ENCODE measurements around the gene TTLL5.
A peak's percentile ranks its signal among the peaks of the same experiment; 100 is the strongest.
"Not testable (repeated sequence)": the region's sequence is repeated elsewhere in the genome, so short reads cannot be mapped to it uniquely, and the experiment has no call there.

Gene TTLL5

DNA sequence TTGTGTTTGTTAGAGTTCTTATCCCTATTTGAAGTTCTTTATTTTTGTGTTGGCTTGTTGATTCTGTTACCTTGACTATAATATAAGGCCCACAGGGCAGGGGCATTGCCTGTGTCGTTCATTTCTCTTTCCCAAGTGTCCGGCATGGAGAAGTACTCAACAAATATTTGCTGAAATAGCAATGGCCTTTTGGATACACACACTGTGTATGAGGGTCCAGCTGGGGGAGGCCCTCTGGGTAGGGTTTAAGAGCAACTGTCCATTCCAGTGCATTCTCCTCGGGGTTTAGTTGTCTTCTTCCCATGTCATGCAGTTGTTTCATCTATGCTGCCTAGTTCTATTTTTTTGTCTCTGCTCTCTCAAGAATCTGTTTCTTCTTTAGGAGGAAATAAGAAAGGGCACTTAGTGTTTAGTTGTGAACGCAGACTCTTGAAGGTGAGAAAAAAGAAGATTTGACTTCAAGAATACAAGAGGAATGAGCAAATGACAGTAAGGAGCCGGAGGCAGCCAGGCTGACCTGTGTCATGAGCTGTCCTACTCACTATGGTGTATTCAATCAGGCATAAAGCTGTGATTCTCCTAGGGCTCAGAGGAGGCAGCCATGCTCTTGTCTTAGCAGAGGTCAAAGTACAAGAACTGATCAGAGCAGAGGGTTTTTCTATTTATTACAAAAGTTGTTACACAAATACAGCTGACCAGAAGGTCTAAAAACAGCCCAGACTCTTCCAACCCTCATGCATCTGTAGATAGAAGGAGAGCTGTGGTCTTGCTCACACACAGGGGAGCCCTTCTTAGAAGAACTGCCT, 10.6 kb upstream of the TTLL5 start:
- no peak for DNase-seq (ENCODE audit: low read depth in 2 of 2)

DNA sequence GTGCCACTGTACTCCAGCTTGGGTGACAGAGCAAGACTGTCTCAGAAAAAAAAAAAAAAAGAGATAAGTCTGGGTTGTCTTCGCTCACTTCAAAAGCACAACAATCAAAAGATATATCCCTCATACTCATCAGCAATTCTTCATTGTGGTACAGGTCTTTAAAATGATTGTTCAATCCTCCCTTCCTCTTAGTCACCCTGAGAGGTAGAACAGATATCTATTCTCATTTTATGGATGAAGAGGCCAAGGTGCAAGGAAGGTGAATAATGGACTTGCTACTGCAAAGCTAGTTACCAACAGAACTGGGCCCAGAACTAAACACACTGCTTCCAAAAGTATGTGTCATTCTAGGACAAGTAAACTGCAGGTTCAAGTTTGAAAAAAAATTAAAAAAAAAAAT, 7.5 kb upstream of the TTLL5 start:
- no peak for DNase-seq (ENCODE audit: low read depth in 2 of 2)

DNA sequence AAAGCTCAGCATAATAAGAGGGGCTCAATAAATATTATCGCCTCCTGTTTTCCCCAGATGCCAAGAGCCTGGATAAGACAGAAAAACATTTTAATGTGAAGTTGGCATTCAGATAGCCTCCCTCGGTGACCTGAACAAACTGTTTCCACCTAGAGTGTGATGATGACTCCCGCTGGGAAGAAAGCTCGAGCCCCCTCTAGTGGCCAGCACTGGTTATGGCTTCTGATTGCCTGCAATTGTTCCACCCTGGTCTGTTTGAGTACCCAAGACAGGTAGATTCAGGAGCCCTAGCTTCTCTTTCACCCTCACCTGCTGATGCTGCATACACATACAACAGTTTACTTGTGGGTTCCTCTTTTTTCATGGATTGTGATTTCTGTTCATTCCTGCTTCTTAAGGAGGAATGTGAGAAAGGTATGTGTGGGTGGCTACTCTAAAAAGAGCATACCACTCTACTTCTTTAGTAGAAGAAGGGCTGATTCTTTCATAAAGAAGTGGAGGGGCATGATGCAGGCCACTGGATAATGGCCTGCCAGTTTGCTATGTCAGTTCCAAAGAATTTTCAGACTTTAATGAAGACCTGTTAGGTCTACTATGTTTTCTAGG, 6.8 kb upstream of the TTLL5 start:
- peak; percentile 58 to 70 for DNase-seq (ENCODE audit: low read depth in 2 of 2)

DNA sequence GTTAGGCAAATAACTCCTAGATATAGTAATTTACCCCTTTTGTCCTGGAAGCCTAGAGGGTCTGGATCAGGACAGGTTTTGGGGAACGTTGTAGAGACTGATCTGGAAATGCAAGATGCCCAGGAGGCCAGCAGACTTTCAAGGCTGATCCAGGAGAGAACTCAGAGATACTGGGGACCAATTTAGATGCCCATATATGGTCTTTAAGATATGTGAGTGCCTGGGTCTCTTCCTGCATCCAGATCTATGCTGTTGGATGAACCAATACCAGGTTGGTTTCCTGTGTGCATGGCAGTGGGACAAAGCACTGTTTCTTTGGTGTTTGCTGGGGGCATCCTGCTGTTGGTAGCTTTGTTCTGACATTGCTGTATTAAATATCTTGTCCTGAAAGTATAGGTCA, 5.8 kb upstream of the TTLL5 start:
- no peak for DNase-seq (ENCODE audit: low read depth in 2 of 2)

DNA sequence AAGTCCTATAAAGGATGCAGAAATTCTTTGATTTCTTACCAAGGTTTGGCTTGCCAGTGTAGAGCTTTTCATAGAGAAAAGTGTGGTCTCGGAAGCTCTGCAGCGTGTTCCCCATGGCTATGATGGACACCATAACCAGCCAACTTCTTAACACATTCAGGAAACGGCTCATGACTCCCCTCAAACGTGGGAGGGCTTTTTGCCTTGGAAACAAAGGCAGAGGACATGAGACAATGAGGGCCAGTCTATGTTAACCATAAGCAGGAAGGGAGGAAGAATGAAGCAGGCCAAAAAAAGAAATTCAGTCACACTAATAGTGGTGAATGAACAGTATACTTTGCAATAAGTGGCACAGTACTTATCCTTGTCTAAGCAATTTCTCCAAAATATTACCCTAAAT, 3.7 kb upstream of the TTLL5 start:
- no peak for DNase-seq (ENCODE audit: low read depth in 2 of 2)

DNA sequence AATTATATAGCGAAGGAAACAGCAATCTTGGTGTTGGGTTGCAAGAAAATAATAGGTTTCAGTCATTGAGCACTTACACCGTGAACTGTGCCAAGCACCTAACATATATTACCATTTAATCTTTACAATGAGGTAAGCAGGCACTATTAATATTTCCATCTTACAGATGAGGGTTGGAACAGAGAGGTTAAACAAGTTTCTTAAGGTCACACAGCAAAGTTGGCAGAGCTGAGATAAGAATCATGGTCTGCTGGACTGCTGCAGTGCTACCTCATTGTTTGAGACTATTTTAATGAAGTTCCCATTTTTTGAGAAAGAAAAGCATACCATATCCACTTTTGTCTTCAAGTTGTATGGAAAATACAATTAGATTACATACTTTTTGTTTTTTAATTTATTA, 2.1 kb upstream of the TTLL5 start:
- DNase-seq (ENCODE audit: low read depth in 2 of 2) = no peak

DNA sequence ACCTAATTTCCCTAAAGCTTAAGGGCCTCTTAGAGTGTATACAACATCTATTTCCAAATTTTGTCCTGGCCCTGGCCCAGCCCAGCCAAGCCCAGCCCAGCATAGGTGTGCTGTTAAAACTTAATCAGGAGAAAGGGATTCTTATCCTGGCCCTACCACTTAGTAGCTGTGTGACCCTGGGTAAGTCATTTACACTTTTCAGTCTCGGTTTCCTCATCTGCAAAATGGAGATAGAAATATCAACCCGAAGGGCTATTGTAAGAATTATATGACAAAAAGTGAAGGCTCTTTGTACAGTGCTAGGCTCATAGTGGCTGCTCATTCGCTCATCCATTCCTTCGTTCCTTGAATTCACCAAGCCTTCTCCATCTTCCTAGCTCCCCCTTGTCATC, 812 bp upstream of the TTLL5 start:
- no peak for DNase-seq (ENCODE audit: low read depth in 2 of 2)

DNA sequence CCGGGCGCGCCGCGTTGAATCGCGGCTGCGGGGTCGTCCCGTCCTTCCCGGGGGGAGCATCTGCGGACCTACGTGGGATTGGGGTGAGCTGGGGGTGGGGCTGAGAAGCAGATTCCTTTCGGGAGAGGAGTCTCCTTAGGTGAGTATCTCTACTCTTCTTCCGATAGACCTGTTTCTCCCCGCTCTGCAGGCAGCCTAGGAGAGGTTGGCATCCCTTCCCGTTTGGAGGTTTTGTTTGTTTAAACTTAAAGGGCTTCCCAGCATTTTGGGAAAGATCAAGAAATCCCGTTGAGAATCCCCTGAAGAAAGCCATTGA, 411 bp downstream of the TTLL5 start:
- no peak for DNase-seq (ENCODE audit: low read depth in 2 of 2)

DNA sequence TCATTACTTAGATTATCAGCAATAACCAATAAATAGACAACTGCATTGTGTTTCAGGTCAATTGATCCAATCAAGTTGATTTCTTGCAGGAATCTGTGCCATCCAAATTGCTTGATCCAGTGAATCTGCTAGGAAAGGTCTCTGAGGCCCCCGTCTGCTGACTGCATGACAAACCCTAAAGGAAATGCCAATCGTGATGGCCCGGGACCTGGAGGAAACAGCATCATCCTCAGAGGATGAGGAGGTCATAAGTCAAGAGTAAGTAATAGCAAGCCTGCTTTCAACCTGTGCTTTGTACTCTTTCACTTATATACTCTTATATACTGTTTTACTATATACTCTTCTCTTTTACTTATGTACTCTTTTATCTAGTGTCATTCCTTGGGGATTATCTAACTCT, 1.9 kb downstream of the TTLL5 start:
- DNase-seq (ENCODE audit: low read depth in 2 of 2) = no peak

DNA sequence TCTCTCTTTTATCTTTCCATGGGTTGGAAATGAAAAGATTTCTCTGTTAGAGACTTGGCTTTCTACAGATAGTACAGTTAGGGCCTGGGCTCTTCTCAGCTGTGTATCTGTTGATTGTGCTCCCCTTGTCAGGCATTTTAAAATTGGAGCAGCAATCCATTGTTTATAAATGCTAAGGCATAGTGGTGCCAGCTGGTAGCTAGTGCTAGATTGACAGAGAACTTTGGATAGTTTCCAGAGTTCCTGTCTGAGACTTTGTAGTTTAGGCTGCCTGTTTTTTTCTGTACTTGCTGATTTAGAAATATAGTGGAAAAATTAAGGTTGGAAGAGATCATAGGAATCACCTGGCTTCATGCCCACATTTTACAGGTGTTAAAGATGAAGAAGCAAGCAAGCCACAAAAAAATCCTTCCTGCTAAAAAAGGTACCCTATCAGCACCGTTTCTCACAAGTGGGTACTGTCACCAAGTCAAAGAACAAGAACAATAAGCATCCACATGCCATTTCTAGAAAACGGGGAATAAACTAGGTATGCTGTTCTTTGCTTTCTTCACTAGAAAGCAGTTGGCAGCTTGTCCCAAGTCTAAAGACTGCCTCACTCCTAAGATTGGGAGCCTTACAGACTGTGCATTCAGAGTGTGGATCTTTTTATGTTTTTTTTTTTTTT, 6.2 kb downstream of the TTLL5 start:
- DNase-seq (ENCODE audit: low read depth in 2 of 2) = no peak

DNA sequence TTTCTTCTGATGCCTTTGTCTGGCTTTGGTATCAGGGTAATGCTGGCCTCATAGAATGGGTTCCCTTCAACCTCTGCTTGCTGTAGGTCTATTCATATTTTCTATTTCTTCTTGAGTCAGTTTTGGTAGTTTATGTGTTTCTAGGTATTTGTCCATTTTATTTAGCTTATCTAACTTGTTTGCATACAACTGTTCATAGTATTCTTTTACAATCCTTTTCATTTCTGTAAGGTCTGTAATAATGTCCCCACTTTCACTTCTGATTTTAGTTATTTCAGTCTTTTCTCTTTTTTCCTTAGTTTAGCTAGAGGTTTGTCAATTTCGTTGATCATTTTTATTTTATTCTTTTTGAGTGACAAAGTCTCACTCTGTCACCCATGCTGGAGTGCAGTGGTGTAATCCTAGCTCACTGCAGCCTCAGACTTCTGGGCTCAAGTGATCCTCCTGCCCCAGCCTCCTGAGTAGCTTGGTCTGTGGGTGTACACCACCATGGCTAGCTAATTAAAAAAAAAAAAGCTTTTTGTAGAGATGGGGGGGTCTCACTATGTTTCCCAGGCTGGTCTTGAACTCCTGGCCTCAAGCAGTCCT, 11.7 kb downstream of the TTLL5 start:
- no peak for DNase-seq (ENCODE audit: low read depth in 2 of 2)

DNA sequence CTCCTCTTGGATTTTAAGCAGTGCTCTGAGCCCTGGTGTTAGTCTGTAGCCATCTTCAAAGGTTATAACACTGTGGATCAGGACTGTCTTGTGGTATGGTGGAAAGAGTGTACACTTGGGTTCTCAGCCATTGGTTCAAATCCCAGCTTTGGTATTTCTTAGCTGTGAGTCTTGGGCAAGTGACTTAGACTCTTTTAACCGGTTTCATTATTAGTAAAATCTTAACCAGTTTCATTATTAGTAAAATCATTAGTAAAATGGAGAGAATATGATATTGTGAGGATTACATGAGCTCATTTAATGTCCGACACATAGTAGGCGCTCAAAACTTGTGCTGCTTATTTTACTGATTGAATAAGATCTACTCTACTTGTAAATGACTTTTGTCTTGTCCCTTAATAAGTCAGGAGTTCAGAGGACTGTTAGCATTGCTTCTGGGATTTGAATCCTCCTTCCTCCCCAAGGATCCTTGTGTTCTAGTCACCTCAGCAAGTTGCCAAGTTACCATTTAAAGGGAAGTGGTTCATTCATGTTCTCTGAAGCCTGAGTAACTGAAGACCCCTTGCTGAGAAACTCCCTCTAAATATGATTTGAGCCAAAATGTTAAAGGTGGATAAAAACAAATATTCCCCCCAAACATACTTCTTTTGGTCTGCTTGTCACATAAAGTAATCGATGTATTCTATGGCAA, 12.4 kb downstream of the TTLL5 start:
- DNase-seq (ENCODE audit: low read depth in 2 of 2) = no peak

DNA sequence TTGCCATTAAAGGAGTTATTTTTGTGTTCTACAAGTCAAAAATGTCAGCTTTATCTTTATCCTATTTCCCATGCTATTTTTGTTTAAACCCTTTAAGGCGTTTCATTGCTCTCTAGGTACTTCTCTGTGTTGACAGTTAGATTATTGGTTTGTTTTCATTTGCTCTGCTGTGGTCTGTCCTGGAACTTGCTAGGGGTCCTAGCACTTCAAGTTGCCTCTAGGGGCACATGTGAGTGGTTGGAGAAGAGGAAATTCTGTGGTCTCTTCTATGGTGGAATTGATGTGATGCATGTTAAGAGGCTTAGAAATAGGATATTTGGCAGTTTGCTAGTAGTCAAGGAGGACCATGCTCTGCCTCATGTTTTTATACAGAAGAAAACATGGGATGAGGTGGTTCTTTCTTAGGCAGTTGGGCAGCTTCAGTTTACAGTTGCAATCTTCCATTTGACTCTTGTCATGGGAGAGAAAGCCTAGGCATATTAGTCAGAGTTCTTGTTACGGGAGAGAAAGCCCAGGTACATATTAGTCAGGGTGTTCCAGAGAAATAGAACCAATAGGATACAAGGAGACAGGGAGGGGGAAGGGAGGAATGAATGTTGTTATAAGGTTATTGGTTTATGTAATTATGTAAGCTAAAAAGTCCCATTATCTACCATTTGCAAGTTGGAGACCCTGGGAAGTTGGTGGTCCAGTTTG, 14.4 kb downstream of the TTLL5 start:
- DNase-seq (ENCODE audit: low read depth in 2 of 2) = no peak

DNA sequence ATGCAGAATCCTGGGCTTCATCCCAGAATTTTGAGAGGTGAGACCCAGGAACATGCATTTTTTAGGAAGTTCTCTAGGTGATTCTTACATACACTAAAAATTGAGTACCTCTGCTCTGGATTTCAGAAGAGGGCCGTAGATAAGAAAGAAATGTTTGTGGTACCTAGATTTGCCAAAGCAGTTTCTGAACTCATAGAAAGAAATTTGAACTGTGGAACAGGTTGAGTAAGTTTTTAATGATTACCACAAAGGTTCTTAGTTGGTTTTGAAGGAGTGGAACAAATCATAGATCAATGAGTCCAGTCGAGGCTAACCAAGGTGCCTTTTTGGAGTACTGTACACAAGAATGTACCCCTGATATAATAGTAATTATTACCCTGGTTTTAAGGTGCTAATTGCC, 24.9 kb downstream of the TTLL5 start:
- no peak for DNase-seq (ENCODE audit: low read depth in 2 of 2)

DNA sequence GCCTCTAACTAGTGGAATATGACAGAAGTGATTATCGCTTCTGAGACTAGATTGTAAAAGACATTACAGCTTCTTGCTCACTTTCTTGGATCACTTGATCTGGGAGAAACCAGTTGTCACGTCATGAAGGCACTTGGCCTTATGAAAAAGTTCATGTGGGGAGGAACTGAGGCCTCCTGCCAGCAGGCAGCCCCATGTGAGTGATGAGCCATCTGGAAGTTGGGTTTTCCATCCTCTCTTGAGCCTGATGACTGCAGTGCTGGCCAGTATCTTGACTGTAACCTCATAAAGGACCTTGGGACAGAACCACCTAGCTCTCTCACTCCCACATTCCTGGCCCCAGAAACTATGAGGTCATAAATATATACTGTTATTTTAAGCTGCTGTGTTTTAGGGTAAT, 28.0 kb downstream of the TTLL5 start:
- no peak for DNase-seq (ENCODE audit: low read depth in 2 of 2)

DNA sequence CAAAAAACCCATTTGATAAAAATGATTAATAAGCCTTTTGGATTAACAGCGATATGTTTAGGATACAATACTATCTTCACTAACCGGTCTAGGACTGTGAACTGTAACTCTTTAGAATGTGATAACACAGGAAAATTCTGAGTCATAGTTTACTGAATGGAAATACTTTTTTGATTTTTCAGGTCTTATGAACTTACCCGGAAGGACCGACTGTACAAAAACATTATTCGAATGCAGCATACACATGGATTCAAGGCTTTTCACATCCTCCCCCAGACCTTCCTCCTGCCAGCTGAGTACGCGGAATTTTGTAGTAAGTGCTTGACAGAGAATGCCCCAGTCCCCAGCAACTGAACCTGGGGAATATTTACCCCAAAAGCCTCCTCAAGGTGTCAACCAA, 29.0 kb downstream of the TTLL5 start:
- no peak for DNase-seq (ENCODE audit: low read depth in 2 of 2)

DNA sequence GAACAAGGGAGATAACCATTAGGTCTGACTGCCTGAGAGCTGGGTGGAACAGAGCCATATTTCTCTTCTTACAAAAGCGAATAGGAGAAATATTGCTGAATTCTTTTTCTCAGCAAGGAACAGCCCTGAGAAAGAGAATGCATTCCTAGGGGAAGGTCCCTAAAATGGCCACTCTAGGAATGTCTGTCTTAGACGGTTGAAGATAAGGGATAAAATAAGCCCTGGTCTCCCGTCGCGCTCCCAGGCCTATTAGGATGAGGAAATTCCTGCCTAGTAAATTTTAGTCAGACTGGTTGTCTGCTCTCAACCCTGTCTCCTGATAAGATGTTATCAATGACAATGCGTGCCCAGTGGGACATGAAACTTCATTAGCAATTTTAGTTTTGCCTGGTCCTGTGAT, 34.0 kb downstream of the TTLL5 start:
- DNase-seq (ENCODE audit: low read depth in 2 of 2) = not testable (repeated sequence)

DNA sequence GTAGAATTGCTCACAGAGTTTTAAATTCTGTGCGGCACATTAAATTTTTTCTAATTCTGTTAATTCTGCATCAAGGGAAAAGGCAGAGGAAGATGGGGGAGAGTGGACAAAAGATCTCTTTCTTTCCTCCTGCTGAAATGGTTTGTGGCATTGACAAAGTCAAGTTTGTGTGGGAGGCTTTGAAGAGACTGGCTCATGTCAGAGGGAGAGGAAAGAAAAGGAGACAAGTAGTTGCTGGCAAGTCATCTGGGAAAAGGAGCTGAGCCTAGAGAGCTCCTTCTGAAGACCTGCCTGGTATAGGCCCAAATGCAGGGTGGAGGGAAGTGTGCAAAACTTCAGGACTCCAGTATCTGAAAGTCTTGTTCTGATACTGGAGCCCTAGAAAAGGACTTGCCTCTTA, 36.3 kb downstream of the TTLL5 start:
- no peak for DNase-seq (ENCODE audit: low read depth in 2 of 2)

DNA sequence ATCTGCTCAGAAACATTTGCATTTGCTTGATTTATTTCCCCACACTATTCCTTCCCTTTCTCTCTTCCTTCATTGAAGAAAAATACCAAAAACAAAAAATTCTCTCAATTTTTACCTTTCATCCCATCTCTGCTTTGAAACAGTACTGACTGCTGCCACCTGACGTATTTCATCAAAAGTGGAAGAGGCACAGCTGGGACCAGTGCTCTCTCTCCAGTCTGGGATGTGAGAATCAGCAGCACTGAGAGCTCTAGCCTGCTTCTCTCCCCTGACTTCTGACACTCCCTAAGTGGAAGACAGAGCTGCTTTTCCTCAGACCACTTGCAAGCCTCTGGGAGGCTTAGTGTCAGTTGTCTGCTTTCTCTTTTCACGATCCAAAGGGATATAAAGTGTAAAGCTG, 36.9 kb downstream of the TTLL5 start:
- no peak for DNase-seq (ENCODE audit: low read depth in 2 of 2)

DNA sequence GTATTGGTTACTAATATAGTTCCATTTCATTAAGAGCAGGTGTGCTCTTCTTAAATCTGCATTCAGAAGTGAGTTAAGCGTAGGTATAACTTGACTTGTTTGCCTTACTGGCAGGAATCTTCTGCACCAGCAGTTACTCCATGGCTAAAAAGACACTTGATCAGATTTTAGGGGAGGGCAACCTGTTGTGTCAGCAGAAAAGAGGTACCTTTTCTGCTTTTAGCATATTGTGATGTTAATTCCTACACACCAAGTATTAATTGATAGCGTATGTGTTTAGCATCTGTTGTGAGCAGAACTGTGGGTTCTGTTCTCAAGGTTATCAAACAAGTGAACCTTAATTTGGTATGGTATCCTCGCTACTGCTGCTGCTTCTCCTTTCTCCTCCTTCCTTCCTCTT, 38.3 kb downstream of the TTLL5 start:
- DNase-seq (ENCODE audit: low read depth in 2 of 2) = no peak

DNA sequence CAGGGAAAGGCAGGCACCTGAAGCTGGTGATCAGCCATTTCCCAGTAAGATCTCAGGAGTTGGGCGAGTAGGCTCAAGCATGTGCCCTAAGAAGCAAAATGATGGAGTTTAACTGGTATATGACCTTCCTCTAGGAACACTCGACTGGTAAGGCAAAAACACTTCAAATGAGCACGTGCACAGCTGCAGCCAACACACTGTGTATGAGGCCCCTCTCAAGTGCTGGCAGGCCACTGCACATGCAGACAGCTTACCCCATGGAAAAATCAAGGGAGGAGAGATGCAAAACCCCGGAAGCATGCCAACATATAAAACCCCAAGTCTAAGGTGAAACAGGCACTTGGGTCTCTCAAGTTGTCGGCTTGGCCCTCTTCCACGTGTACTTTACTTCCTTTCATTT, 39.2 kb downstream of the TTLL5 start:
- no peak for DNase-seq (ENCODE audit: low read depth in 2 of 2)

DNA sequence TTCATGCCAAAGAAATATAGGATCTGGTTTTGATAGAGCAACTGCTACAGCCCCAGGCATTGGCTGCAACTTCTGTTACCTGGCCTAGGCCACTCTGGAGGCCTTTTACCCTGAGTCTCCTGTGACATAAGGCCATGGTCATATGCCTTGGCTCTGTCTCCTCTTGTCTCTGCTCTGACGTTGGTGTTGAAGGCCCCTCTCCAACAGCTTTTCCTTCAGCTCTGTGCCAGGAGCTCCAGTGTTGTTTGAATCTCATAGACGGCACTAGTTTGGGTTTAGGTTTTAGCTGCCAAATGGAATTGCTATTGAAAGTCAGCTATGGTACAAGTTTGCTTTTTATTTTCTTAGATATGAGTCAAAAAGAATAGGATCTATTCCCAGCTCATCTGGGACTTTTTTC, 41.1 kb downstream of the TTLL5 start:
- no peak for DNase-seq (ENCODE audit: low read depth in 2 of 2)
